GM12874 (cell line): ENCODE data around the gene DCANP1.

Source experiments
- CTCF ChIP-seq: IDR thresholded peaks from 2 replicates; pipeline ENCODE4 v1.5.1; 2011; ENCODE audit warnings: low read depth, mild to moderate bottlenecking, control low read depth, low read length, moderate library complexity; ENCODE audit not compliant: insufficient read depth

The DCANP1 gene

DNA sequence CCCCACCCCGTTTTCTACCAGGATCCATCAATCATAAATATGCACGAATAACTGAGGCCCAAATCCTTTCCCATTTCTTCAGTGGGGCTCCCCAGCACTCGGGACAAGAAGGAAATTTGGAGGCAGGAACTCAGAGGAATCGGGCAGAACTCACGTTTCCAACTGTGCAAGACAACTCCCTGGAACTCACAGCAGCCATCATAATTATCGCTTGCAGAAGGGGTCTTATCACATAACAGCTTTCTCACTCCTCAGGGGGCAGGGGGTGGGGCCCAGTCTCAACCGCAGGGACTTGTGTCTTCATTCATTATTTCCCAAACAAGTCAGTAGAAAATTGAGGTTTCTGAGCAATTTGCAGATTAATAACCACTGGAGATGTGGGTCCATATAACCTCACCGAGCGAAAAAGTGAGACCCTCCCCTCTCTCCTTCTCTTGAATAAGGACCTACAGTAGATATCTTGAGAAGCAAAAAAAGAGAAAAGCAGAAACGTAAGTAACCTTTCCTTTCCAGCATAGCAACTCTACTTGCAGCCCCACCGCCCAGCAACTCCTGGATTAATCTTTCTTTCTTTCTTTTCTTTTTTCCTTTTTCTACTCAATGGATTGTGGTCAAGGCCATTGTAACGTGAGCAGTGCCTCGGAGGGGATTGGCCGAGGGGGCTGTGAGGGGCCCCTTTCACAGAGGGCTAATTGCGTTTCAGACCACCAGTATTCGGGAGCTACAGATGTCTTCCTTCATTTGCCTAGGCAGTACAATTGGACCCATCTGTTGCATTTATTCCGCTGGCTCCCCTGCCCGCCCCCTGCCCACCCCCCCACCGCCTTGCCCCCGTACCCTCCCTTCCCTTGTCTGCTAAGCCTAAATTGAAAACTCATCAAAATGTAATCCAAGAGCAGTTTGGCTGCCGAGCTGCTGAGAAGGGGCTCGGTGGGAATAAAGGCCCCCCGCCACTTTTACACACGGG, 29.8 kb upstream of the DCANP1 start:
- no peak for TF ChIP-seq CTCF

GRCh38 chr5:135473956-135474670, 27.0 kb upstream of the DCANP1 start:
- TF ChIP-seq CTCF, result no peak

GRCh38 chr5:135472141-135472540, 25.0 kb upstream of the DCANP1 start:
- TF ChIP-seq CTCF, result no peak

DNA sequence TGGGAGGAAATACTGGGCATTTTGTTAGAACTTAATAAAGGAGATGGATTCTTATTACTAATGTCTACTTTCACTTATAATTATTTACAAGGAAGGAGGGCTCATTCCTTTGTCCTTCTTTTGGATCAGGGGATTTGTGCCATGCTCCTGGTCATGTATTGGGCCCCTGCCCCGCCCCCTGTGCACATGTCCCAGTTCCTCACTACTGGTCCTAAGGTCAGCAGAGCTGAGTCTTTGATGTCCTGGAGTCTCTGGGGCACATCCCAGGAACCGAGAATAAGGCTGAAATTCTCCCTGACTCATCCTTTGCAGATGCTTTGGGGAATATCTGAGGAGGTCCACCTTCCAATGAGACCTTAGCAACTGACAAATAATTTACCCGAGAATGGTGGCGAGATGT, 24.6 kb upstream of the DCANP1 start:
- no peak for TF ChIP-seq CTCF

- no peak for TF ChIP-seq CTCF
Observed at GRCh38 chr5:135469911-135470310, 22.8 kb upstream of the DCANP1 start.

DNA sequence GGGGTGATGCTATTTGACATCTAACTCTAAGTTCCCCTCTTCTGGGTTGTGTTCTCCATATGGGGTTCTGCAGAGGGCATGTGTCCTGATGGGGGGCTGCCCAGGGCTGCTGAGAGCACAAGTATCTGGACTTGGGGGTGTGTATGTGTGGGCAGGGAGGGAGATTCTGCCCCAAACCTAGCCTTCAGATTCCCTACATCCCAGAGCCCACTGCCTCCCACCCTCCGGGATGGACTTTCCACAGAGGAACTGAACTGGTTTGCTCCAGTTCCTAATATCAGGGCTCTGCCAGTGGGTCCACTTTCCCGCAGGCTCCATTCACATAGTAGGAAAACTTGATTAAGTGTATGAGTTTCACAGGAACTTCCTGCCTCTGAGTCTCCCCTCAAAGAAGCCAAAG, 21.4 kb upstream of the DCANP1 start:
- TF ChIP-seq CTCF, result no peak

- no peak for TF ChIP-seq CTCF
Observed at GRCh38 chr5:135467871-135468485, 20.8 kb upstream of the DCANP1 start.
